ENCODE data around the gene TBX4. TPM values are rescaled to one million over a fixed set of nuclear protein-coding genes. Genes with fewer than 3 reads are reported as not detected.

Gene TBX4
- polyA plus RNA-seq, 2 of the 4 experiments (the other 2 are of a cell fraction) = 0.17 to 0.18 TPM

DNA sequence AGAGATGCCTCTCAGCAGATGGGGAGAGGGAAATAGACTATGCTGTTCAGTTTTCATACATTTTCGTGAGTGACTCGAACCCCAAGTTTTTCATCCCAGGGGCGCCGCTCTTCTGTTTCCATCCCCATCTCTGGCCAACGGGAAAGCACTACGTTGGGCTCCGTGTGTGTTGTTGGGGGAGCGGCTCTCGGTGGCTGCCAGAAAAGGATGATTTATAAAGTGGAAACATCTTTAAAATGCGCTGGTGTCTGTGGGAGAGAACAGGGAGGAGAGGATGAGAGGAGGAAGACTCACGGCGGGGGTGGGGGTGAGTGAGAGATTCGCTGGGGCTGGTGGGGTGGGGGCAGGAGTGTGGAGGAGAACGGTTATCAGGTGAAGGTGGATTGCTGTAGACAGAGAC lies 5.8 kb downstream of the TBX4 start (continued):
- no peak for TF ChIP-seq ESRRA (IDR thresholded peaks at IDR 0.05; ENCODE audit: borderline replicate concordance, low read length)
- no peak for TF ChIP-seq MYC (IDR thresholded peaks at IDR 0.05; ENCODE audit: borderline replicate concordance, low read length)

DNA sequence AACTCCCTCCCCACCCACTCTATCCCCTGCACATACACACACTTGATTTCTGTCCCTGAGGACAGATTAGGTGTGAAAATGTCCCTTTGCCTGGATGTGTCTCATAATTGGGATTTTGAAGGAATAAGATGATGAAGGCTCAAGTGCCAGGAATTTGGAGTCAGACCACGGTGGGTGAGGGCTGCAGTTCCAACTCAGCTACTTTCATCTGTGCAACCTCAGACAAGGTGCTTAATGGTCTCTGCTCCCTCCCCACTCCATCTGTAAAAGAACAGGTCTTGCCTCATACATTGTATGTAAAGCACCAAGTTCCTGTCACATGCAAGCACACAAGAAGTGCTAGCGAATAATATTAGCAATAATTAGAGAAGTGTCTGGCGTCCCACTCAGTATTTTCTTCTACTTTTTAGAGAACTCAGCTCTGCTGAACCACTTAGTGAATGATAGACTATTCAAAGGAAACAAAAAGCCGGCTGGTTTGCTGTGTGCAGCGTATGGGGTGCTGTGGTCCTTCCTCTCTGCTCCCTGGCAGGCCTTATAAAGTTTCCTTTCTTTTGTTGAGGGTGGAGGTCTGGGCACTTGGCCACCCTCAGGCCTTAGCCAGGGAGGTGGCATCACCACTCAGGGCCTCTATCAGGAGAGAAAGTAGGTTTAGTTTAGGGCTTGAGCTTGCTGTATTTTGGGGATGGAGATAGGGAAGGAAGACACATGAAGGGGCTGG lies 6.4 kb downstream of the TBX4 start:
- ChIA-PET CTCF (interaction anchor here (1.4 kb wide), 1 partner anchor 49 kb away, joined by 3 read pairs; no protein-coding TSS in a partner anchor), POLR2A (no interaction called here)
- WGBS (ENCODE audit: missing lambda C conversion rate) = 70% methylated on average over 5 of the region's 5 CpGs
- TF ChIP-seq, protein P1, sequence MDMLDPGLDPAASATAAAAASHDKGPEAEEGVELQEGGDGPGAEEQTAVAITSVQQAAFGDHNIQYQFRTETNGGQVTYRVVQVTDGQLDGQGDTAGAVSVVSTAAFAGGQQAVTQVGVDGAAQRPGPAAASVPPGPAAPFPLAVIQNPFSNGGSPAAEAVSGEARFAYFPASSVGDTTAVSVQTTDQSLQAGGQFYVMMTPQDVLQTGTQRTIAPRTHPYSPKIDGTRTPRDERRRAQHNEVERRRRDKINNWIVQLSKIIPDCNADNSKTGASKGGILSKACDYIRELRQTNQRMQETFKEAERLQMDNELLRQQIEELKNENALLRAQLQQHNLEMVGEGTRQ (IDR thresholded peaks at IDR 0.05) = no peak
- TF ChIP-seq FOSL2 (IDR thresholded peaks at IDR 0.05) = no peak
- no peak for TF ChIP-seq FOSL2 (CRISPR knock-in tag; IDR thresholded peaks at IDR 0.05)
- no peak for TF ChIP-seq POLR2A (IDR thresholded peaks at IDR 0.05; ENCODE audit: low read length)
- TF ChIP-seq JUNB (IDR thresholded peaks at IDR 0.05) = no peak
- no peak for TF ChIP-seq HEYL (CRISPR knock-in tag; IDR thresholded peaks at IDR 0.05)
- TF ChIP-seq HOXA7 (CRISPR knock-in tag; IDR thresholded peaks at IDR 0.05) = no peak
- TF ChIP-seq RARB (CRISPR knock-in tag; IDR thresholded peaks at IDR 0.05) = no peak
- TF ChIP-seq CBX2 (IDR thresholded peaks at IDR 0.05; ENCODE audit: borderline replicate concordance, low read depth) = no peak
- TF ChIP-seq ZNF302 (CRISPR knock-in tag; IDR thresholded peaks at IDR 0.05) = no peak
- no peak for TF ChIP-seq BHLHE40 (IDR thresholded peaks at IDR 0.05; ENCODE audit: low read depth, low read length)
- no peak for TF ChIP-seq NPAS2 (CRISPR knock-in tag; IDR thresholded peaks at IDR 0.05; ENCODE audit: borderline replicate concordance)
- TF ChIP-seq ZSCAN20 (CRISPR knock-in tag; IDR thresholded peaks at IDR 0.05) = no peak
- TF ChIP-seq, protein P2, sequence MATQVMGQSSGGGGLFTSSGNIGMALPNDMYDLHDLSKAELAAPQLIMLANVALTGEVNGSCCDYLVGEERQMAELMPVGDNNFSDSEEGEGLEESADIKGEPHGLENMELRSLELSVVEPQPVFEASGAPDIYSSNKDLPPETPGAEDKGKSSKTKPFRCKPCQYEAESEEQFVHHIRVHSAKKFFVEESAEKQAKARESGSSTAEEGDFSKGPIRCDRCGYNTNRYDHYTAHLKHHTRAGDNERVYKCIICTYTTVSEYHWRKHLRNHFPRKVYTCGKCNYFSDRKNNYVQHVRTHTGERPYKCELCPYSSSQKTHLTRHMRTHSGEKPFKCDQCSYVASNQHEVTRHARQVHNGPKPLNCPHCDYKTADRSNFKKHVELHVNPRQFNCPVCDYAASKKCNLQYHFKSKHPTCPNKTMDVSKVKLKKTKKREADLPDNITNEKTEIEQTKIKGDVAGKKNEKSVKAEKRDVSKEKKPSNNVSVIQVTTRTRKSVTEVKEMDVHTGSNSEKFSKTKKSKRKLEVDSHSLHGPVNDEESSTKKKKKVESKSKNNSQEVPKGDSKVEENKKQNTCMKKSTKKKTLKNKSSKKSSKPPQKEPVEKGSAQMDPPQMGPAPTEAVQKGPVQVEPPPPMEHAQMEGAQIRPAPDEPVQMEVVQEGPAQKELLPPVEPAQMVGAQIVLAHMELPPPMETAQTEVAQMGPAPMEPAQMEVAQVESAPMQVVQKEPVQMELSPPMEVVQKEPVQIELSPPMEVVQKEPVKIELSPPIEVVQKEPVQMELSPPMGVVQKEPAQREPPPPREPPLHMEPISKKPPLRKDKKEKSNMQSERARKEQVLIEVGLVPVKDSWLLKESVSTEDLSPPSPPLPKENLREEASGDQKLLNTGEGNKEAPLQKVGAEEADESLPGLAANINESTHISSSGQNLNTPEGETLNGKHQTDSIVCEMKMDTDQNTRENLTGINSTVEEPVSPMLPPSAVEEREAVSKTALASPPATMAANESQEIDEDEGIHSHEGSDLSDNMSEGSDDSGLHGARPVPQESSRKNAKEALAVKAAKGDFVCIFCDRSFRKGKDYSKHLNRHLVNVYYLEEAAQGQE (IDR thresholded peaks at IDR 0.05) = no peak
- TF ChIP-seq TP53 (CRISPR knock-in tag; IDR thresholded peaks at IDR 0.05) = no peak
- no peak for DNase-seq (ENCODE audit: low read depth in 1 of 2, low spot score in 1 of 2)
- Histone ChIP-seq H3K27ac (no peak overlapping the region), H3K4me3 (no peak overlapping the region), H3K9me3 (0 out of 3 replicates have a peak, but pooled peaks cover 6% of the 10 kb centered on the region), H3K4me2 (no peak overlapping the region), H3K4me1 (no peaks in the 10 kb centered on the region)
- FAIRE-seq = no peak
- ATAC-seq = no peak

DNA sequence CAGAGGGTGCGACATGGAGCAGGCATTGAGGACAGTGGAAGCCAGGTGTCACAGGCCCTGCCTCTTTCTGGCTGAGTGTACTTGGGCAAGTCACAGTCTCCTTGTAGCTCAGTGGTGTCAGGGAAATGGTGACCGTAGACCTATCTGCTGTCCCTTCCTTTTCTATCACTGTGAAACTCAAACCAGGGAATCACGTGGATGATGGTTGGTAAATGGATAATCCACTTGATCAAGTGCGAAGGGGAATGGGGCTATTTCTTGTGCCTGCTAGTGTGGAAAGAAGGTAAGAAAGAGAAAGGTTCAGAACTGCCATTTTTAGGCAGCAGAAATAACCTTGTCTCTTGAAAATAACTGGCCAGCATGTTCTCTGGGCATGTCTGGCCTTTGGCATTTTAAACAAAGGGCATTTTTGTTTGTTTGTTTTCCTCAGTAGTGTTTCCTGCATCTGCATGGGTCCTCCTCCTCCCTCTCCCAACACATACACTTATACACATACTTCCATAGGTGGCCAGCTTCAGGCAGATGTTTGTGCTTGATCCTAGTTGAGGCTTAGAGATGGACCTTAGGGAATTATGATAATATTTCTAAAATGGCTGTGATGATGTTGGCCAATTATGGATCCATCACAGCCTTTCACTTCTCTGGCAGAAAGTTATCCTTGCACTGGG lies 7.1 kb downstream of the TBX4 start:
- no peak for FAIRE-seq
- Histone ChIP-seq H3K4me1 (no peaks in the 10 kb centered on the region), H3K27ac (no peak overlapping the region), H3K4me3 (no peak overlapping the region), H3K4me2 (no peak overlapping the region), H3K9me3 (0 out of 3 replicates have a peak, but pooled peaks cover 6% of the 10 kb centered on the region)
- ChIA-PET CTCF (interaction anchor here (1.4 kb wide), 1 partner anchor 50 kb away, joined by 3 read pairs; no protein-coding TSS in a partner anchor), POLR2A (no interaction called here)
- DNase-seq (ENCODE audit: low read depth in 1 of 2, low spot score in 1 of 2) = no peak
- ATAC-seq = no peak
- WGBS (ENCODE audit: missing lambda C conversion rate) = 93% methylated on average over 4 of the region's 4 CpGs
- TF ChIP-seq FOXS1 (CRISPR knock-in tag; IDR thresholded peaks at IDR 0.05) (no peak), SMC3 (IDR thresholded peaks at IDR 0.05) (no peak), FOSB (CRISPR knock-in tag; IDR thresholded peaks at IDR 0.05) (no peak), PHF8 (IDR thresholded peaks at IDR 0.05; ENCODE audit: borderline replicate concordance, low read depth) (no peak), MAZ (IDR thresholded peaks at IDR 0.05; ENCODE audit: borderline replicate concordance, low read depth, low read length) (no peak), CHD2 (IDR thresholded peaks at IDR 0.05; ENCODE audit: low read length, partially characterized antibody) (no peak), MYC (IDR thresholded peaks at IDR 0.05; ENCODE audit: borderline replicate concordance, low read length) (no peak), CEBPB (IDR thresholded peaks at IDR 0.05) (no peak), RFX5 (IDR thresholded peaks at IDR 0.05) (no peak)
- TF ChIP-seq, protein P3, sequence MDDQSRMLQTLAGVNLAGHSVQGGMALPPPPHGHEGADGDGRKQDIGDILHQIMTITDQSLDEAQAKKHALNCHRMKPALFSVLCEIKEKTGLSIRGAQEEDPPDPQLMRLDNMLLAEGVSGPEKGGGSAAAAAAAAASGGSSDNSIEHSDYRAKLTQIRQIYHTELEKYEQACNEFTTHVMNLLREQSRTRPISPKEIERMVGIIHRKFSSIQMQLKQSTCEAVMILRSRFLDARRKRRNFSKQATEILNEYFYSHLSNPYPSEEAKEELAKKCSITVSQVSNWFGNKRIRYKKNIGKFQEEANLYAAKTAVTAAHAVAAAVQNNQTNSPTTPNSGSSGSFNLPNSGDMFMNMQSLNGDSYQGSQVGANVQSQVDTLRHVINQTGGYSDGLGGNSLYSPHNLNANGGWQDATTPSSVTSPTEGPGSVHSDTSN (IDR thresholded peaks at IDR 0.05) = no peak
- TF ChIP-seq, protein P4, sequence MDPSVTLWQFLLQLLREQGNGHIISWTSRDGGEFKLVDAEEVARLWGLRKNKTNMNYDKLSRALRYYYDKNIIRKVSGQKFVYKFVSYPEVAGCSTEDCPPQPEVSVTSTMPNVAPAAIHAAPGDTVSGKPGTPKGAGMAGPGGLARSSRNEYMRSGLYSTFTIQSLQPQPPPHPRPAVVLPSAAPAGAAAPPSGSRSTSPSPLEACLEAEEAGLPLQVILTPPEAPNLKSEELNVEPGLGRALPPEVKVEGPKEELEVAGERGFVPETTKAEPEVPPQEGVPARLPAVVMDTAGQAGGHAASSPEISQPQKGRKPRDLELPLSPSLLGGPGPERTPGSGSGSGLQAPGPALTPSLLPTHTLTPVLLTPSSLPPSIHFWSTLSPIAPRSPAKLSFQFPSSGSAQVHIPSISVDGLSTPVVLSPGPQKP (IDR thresholded peaks at IDR 0.05; ENCODE audit: low read depth, low read length) = no peak
- TF ChIP-seq, protein P1 (IDR thresholded peaks at IDR 0.05) = no peak

Measured in A549 (cell line).